HepG2 (cell line): ENCODE measurements around the gene COL25A1. TPM values are rescaled to one million over a fixed set of nuclear protein-coding genes. Genes with fewer than 3 reads are reported as not detected.
A peak's percentile ranks its signal among the peaks of the same experiment; 100 is the strongest.

Source experiments
- ATAC-seq: fragments of 200-7000 bp; cut with Tn5 transposase; 3 replicates; pipeline ENCODE4 v1.9.1; 2020; ENCODE audit warnings: mild to moderate bottlenecking, moderate library complexity
- BruUV-seq: library from RNA; stranded (reverse); fragments of 400-500 nt; replicated peaks from 2 replicates; lab custom pipeline; 2021; lab: Mats Ljungman, UMichigan
- CTCF ChIA-PET: fragments of 300-600 bp; formaldehyde crosslinking; extraction: SDS; loops from one replicate; lab custom pipeline; 2021; ENCODE audit warnings: low total read pairs, inconsistent platforms, low intra/inter-chr PET ratio; lab: Yijun Ruan, JAX
- POLR2A ChIA-PET: fragments of 350-600 bp; sonication (Branson Sonifier 250); formaldehyde crosslinking; loops from one replicate; lab custom pipeline; 2020; ENCODE audit warnings: antibody characterized with exemption, inconsistent platforms; lab: Yijun Ruan, JAX
- DNase-seq: peaks from one replicate; pipeline ENCODE4 v3.0.0-alpha.2; 2015; ENCODE audit warnings: low spot score
- FAIRE-seq: peaks from 3 replicates; lab custom pipeline; 2011; peaks lifted over from hg19 to GRCh38; lab: Jason Lieb, UNC
- H2AFZ ChIP-seq: one replicate; pipeline ENCODE4 v1.6.1; 2011; ENCODE audit warnings: low read length, inconsistent platforms
- H3K27ac ChIP-seq: fragments of 300-600 bp; 3 replicates; pipeline ENCODE4 v1.8.0; 2011; ENCODE audit warnings: mixed run types, mild to moderate bottlenecking, mixed read lengths, low read length, inconsistent platforms; ENCODE audit not compliant: insufficient read depth; ENCODE audit errors: extremely low read length
- H3K27me3 ChIP-seq, 2 experiments: fragments of 200-600 bp in 1 of 2; 2 replicates in 1 of 2; 3 replicates in 1 of 2; pipeline versions ENCODE4 v1.6.0 to v1.8.0; 2011; ENCODE audit warnings: low read length in 2 of 2, mild to moderate bottlenecking in 2 of 2, moderate library complexity in 2 of 2, inconsistent platforms in 1 of 2; ENCODE audit not compliant: insufficient read depth in 2 of 2, control insufficient read depth in 1 of 2
- H3K36me3 ChIP-seq, 2 experiments: fragments of 200-600 bp in 1 of 2; replicated peaks in 1 of 2; 2 replicates in 1 of 2; 3 replicates in 1 of 2; pipeline versions ENCODE4 v1.5.1 to v1.8.0; 2011; ENCODE audit warnings: low read length in 2 of 2, inconsistent platforms in 1 of 2; ENCODE audit not compliant: insufficient read depth in 2 of 2, control insufficient read depth in 1 of 2
- H3K4me1 ChIP-seq: 2 replicates; pipeline ENCODE4 v1.5.1; 2012; ENCODE audit warnings: low read length, inconsistent platforms; ENCODE audit not compliant: insufficient read depth
- H3K4me2 ChIP-seq: 2 replicates; pipeline ENCODE4 v1.6.0; 2011; ENCODE audit warnings: low read depth, low read length, inconsistent platforms
- H3K4me3 ChIP-seq, 3 experiments: fragments of 200-600 bp in 1 of 3; sonication (generic), shearing (Covaris generic) in 1 of 3; replicated peaks in 1 of 3; 2 replicates each; pipeline ENCODE4 v1.5.1; 2011 to 2016; ENCODE audit warnings: low read length in 3 of 3, inconsistent platforms in 2 of 3, low read depth in 2 of 3, mild to moderate bottlenecking in 2 of 3, control low read depth in 1 of 3, mixed read lengths in 1 of 3; ENCODE audit not compliant: insufficient read depth in 1 of 3
- H3K79me2 ChIP-seq: one replicate; pipeline ENCODE4 v1.6.1; 2011; ENCODE audit warnings: low read length, inconsistent platforms; ENCODE audit not compliant: insufficient read depth
- H3K9ac ChIP-seq: 2 replicates; pipeline ENCODE4 v1.6.0; 2011; ENCODE audit warnings: mild to moderate bottlenecking, low read depth, low read length, inconsistent platforms; ENCODE audit not compliant: insufficient read depth
- H3K9me3 ChIP-seq: 2 replicates; pipeline ENCODE4 v1.5.1; 2012; ENCODE audit warnings: mild to moderate bottlenecking, low read length
- H4K20me1 ChIP-seq: 2 replicates; pipeline ENCODE4 v1.6.0; 2011; ENCODE audit warnings: inconsistent platforms, mild to moderate bottlenecking, low read length, moderate library complexity; ENCODE audit not compliant: insufficient read depth
- CSRNP1 ChIP-seq: sonication (generic); formaldehyde crosslinking; IDR thresholded peaks from 2 replicates; pipeline ENCODE4 v1.8.1; 2023; ENCODE audit warnings: mild to moderate bottlenecking, missing genetic modification reagents
- DBP ChIP-seq: sonication (generic); formaldehyde crosslinking; IDR thresholded peaks from 2 replicates; pipeline ENCODE4 v1.4.0; 2020; ENCODE audit warnings: missing genetic modification reagents; ENCODE audit errors: not compliant biosample characterization
- ELF1 ChIP-seq: sonication (generic); formaldehyde crosslinking; IDR thresholded peaks from 2 replicates; pipeline ENCODE4 v1.4.0; 2020; ENCODE audit warnings: missing genetic modification reagents
- GTF3A ChIP-seq: sonication (generic); formaldehyde crosslinking; conservative IDR thresholded peaks from 2 replicates; pipeline ENCODE4 v1.4.0; 2020; ENCODE audit warnings: mild to moderate bottlenecking, missing genetic modification reagents
- HIC2 ChIP-seq: sonication (generic); formaldehyde crosslinking; IDR thresholded peaks from 2 replicates; pipeline ENCODE4 v1.9.0; 2022; ENCODE audit warnings: low read depth, missing genetic modification reagents
- KDM3A ChIP-seq: IDR thresholded peaks from 2 replicates; pipeline ENCODE4 v1.6.1; 2018; ENCODE audit warnings: low read depth, missing compliant biosample characterization
- KLF16 ChIP-seq, 2 experiments: sonication (generic) in 1 of 2; formaldehyde crosslinking in 1 of 2; IDR thresholded peaks; 2 replicates each; pipeline versions ENCODE4 v1.6.1 to v1.8.0; 2016 to 2023; ENCODE audit warnings: missing genetic modification reagents in 2 of 2, missing compliant biosample characterization in 1 of 2
- MED1 ChIP-seq: sonication (generic); formaldehyde crosslinking; IDR thresholded peaks from 2 replicates; pipeline ENCODE4 v1.4.0; 2020; ENCODE audit warnings: missing genetic modification reagents
- MTA3 ChIP-seq: sonication (generic); formaldehyde crosslinking; IDR thresholded peaks from 2 replicates; pipeline ENCODE4 v1.4.0; 2020; ENCODE audit warnings: missing genetic modification reagents
- MTERF4 ChIP-seq: sonication (generic); formaldehyde crosslinking; IDR thresholded peaks from 2 replicates; pipeline ENCODE4 v1.8.0; 2023; ENCODE audit warnings: mild to moderate bottlenecking, missing genetic modification reagents
- NFRKB ChIP-seq: fragments of 450-650 bp; IDR thresholded peaks from 2 replicates; pipeline ENCODE4 v1.6.1; 2017
- SP2 ChIP-seq: sonication (generic); formaldehyde crosslinking; IDR thresholded peaks from 2 replicates; pipeline ENCODE4 v1.5.1; 2020; ENCODE audit warnings: mild to moderate bottlenecking, missing genetic modification reagents
- TOPORS ChIP-seq: sonication (generic); formaldehyde crosslinking; IDR thresholded peaks from 2 replicates; pipeline ENCODE4 v1.8.0; 2023; ENCODE audit warnings: mild to moderate bottlenecking, missing genetic modification reagents
- TRIM22 ChIP-seq: fragments of 450-650 bp; IDR thresholded peaks from 2 replicates; pipeline ENCODE4 v1.6.1; 2017
- U2AF2 ChIP-seq: fragments of 200-400 bp; formaldehyde crosslinking; IDR thresholded peaks from 2 replicates; pipeline ENCODE4 v1.6.1; 2017; ENCODE audit warnings: low read depth, mild to moderate bottlenecking, low read length
- ZNF704 ChIP-seq: sonication (generic); formaldehyde crosslinking; IDR thresholded peaks from 2 replicates; pipeline ENCODE4 v1.8.1; 2023; ENCODE audit warnings: mild to moderate bottlenecking, inconsistent platforms, moderate library complexity, missing genetic modification reagents, borderline replicate concordance
- ZSCAN29 ChIP-seq: sonication (generic); formaldehyde crosslinking; conservative IDR thresholded peaks from 2 replicates; pipeline ENCODE4 v1.4.0; 2020; ENCODE audit warnings: mild to moderate bottlenecking, missing genetic modification reagents
- WGBS: methylation state at CpG from one replicate; pipeline ENCODE4 v1.1.6; 2017; ENCODE audit warnings: low lambda C conversion rate; 5-methylcytosine and 5-hydroxymethylcytosine counted together
- in situ Hi-C: cut with HindIII; loops from 2 replicates; pipeline ENCODE4 v1.10.0; 2017; ENCODE audit warnings: low pct_unique_long_range_greater_than_20kb; ENCODE audit not compliant: extremely low pct_ligation_motif_present
- intact Hi-C: fragments of 100-400 bp; cut with micrococcal nuclease; formaldehyde crosslinking; loops from one replicate; pipeline ENCODE4 v1.10.0; 2022; ENCODE audit not compliant: unreplicated experiment
- polyA plus RNA-seq, 8 experiments: library from polyadenylated mRNA; depleted of rRNA in 3 of 8; stranded (reverse) in 7 of 8; unstranded in 1 of 8; fragments of >200 nt; fragmentation: Illumina TruSeq in 4 of 8; extraction: Trizol in 4 of 8; gene quantifications; 2 replicates each; pipeline versions ENCODE4 v1.2.1 to v1.2.3, GENCODE V29; 2011 to 2016; ENCODE audit warnings: low read depth in 4 of 8, missing spikeins in 1 of 8, mixed read lengths in 1 of 8; ENCODE audit not compliant: insufficient read depth in 1 of 8
- total RNA-seq, 5 experiments: library from RNA; depleted of rRNA; stranded (reverse); fragments of >200 nt; fragmentation: Illumina TruSeq; extraction: Trizol; gene quantifications; 2 replicates each; pipeline ENCODE4 v1.2.3, GENCODE V29; 2016; ENCODE audit warnings: low read depth in 1 of 5

The COL25A1 gene
- total and polyA plus RNA-seq, 2 of the 13 experiments (the other 11 are each of a cell fraction or from before 2014, with no cell fraction given): not detected

GRCh38 chr4:108763226-108763593 is 539.2 kb downstream of the COL25A1 start:
- BruUV-seq: TSS peak; percentile 84
- Histone ChIP-seq H3K9me3 (no peaks in the 10 kb centered on the region), H3K4me1 (peaks cover 37% of the 10 kb centered on the region), H3K36me3 (no peaks in the 10 kb centered on the region), H3K27me3 (no peaks in the 10 kb centered on the region; a peak in 2 of 5 replicates), H3K79me2 (no peaks in the 10 kb centered on the region), H3K4me2 (peak overlapping the region; percentile 95), H3K27ac (peak overlapping the region; percentile 72), H4K20me1 (no peaks in the 10 kb centered on the region), H3K4me3 (peak overlapping the region; percentile 69 to 92 (median 82)), H3K9ac (peak overlapping the region; percentile 54), H2AFZ (peak overlapping the region; percentile 81)
- CTCF ChIA-PET: no interaction called here
- FAIRE-seq (no peak), ATAC-seq (peak; percentile 40), DNase-seq (no peak)
- WGBS: under 1% methylated on average over 11 of the region's 11 CpGs
- POLR2A ChIA-PET: interaction anchor here (1.8 kb wide), 1 partner anchor 113 kb away, joined by 9 read pairs; the partner anchor contains the start of gene OSTC
- in situ Hi-C loops (no loop called here), intact Hi-C loops (loop anchor here (2.0 to 5.0 kb wide), 2 partner anchors 32 to 81 kb away; no protein-coding TSS in a partner anchor)
- no peak for TF ChIP-seq MTA3
- no peak for TF ChIP-seq U2AF2
- no peak for TF ChIP-seq KLF16 (CRISPR knock-in tag; IDR thresholded peaks at IDR 0.05)
- 0 out of 2 replicates have a peak, but pooled peaks have one; percentile 0 for TF ChIP-seq TOPORS (CRISPR knock-in tag)
- TF ChIP-seq ELF1 (CRISPR knock-in tag): no peak
- TF ChIP-seq KDM3A (CRISPR knock-in tag): no peak
- no peak for TF ChIP-seq TRIM22
- no peak for TF ChIP-seq DBP (CRISPR knock-in tag)
- no peak for TF ChIP-seq HIC2 (CRISPR knock-in tag)
- TF ChIP-seq GTF3A (CRISPR knock-in tag): no peak
- no peak for TF ChIP-seq MED1 (CRISPR knock-in tag)
- no peak for TF ChIP-seq NFRKB
- 0 out of 2 replicates have a peak, but pooled peaks have one; percentile 21 for TF ChIP-seq ZSCAN29 (CRISPR knock-in tag)
- 0 out of 2 replicates have a peak, but pooled peaks have one; percentile 25 for TF ChIP-seq MTERF4 (CRISPR knock-in tag)
- no peak for TF ChIP-seq CSRNP1 (CRISPR knock-in tag)
- TF ChIP-seq SP2 (CRISPR knock-in tag): no peak
- 0 out of 2 replicates have a peak, but pooled peaks have one; percentile 12 for TF ChIP-seq ZNF704 (CRISPR knock-in tag)
